B cell (primary cell): ENCODE results near the gene LRRC63. TPM values are rescaled to one million over a fixed set of nuclear protein-coding genes. Genes with fewer than 3 reads are reported as not detected.

Source experiments
- ATAC-seq: fragments of 200-7000 bp; cut with Tn5 transposase; one replicate; pipeline ENCODE4 v1.10.0; 2021; ENCODE audit warnings: low read depth, mild to moderate bottlenecking, moderate number of reproducible peaks, moderate library complexity
- CTCF ChIA-PET: fragments of 350-600 bp; sonication (Branson Sonifier 250); formaldehyde crosslinking; loops from one replicate; lab custom pipeline; 2021; ENCODE audit warnings: antibody characterized with exemption, inconsistent platforms; lab: Charles Lee
- POLR2A ChIA-PET: fragments of 350-600 bp; sonication (Branson Sonifier 250); formaldehyde crosslinking; loops from one replicate; lab custom pipeline; 2021; ENCODE audit warnings: antibody characterized with exemption; lab: Charles Lee
- DNase-seq: peaks from one replicate; pipeline ENCODE4 v3.0.0; 2013
- H2AFZ ChIP-seq: 2 replicates; pipeline ENCODE4 v1.6.1; 2012; ENCODE audit warnings: mild to moderate bottlenecking, low read depth, low read length; ENCODE audit not compliant: insufficient read depth, poor library complexity, severe bottlenecking
- H3K27ac ChIP-seq, 2 donors: 1 replicate in 1 of 2; 2 replicates in 1 of 2; pipeline ENCODE4 v1.5.1; 2012 to 2013; ENCODE audit warnings: low read length in 2 of 2, mild to moderate bottlenecking in 2 of 2, moderate library complexity in 1 of 2
- H3K27me3 ChIP-seq, 4 experiments: fragments of 200-600 bp in 1 of 4; sonication (generic) in 1 of 4; replicated peaks in 1 of 4; 1 replicate in 2 of 4; 2 replicates in 2 of 4; pipeline versions ENCODE4 v1.6.1 to v1.7.0; 2013 to 2016; ENCODE audit warnings: low read length in 3 of 4, mild to moderate bottlenecking in 2 of 4, mixed read lengths in 1 of 4, moderate library complexity in 1 of 4; ENCODE audit not compliant: insufficient read depth in 4 of 4, control insufficient read depth in 3 of 4; ENCODE audit errors: control extremely low read depth in 1 of 4
- H3K36me3 ChIP-seq, 2 experiments: replicated peaks in 1 of 2; 1 replicate in 1 of 2; 2 replicates in 1 of 2; pipeline versions ENCODE4 v1.6.1 to v1.7.1; 2013; ENCODE audit warnings: low read length in 1 of 2; ENCODE audit not compliant: insufficient read depth in 2 of 2, control insufficient read depth in 1 of 2; ENCODE audit errors: control extremely low read depth in 1 of 2, extremely low read depth in 1 of 2
- H3K4me1 ChIP-seq, 2 donors: fragments of 200-600 bp in 1 of 2; sonication (generic) in 1 of 2; 1 replicate in 1 of 2; 2 replicates in 1 of 2; pipeline versions ENCODE4 v1.5.1 to v1.6.1; 2013 to 2017; ENCODE audit warnings: low read length in 2 of 2; ENCODE audit not compliant: control insufficient read depth in 2 of 2, insufficient read depth in 2 of 2
- H3K4me2 ChIP-seq: replicated peaks from 2 replicates; pipeline ENCODE3; 2012; ENCODE audit warnings: mild to moderate bottlenecking, low read depth, low read length; ENCODE audit not compliant: poor library complexity, severe bottlenecking
- H3K4me3 ChIP-seq, 5 experiments: fragments of 200-600 bp in 1 of 5; sonication (generic) in 1 of 5; 1 replicate in 3 of 5; 2 replicates in 2 of 5; pipeline versions ENCODE4 v1.5.1 to v1.7.0; 2011 to 2016; ENCODE audit warnings: low read length in 4 of 5, mild to moderate bottlenecking in 4 of 5, low read depth in 2 of 5, control low read depth in 1 of 5, moderate library complexity in 1 of 5; ENCODE audit not compliant: insufficient read depth in 1 of 5; ENCODE audit errors: control extremely low read depth in 1 of 5, extremely low read depth in 1 of 5
- H3K79me2 ChIP-seq: fragments of 200-600 bp; sonication (generic); one replicate; pipeline ENCODE4 v1.6.0; 2016; ENCODE audit warnings: low read length; ENCODE audit not compliant: control insufficient read depth, insufficient read depth
- H3K9ac ChIP-seq: fragments of 200-600 bp; sonication (generic); 2 replicates; pipeline ENCODE4 v1.6.1; 2017; ENCODE audit warnings: mild to moderate bottlenecking, low read length, moderate library complexity
- H3K9me3 ChIP-seq, 3 donors: one replicate each; pipeline versions ENCODE4 v1.6.1 to v1.7.1; 2013; ENCODE audit warnings: low read length in 2 of 3; ENCODE audit not compliant: control insufficient read depth in 2 of 3, insufficient read depth in 1 of 3; ENCODE audit errors: control extremely low read depth in 1 of 3
- H4K20me1 ChIP-seq: 2 replicates; pipeline ENCODE4 v1.6.0; 2012; ENCODE audit warnings: mild to moderate bottlenecking, low read length; ENCODE audit not compliant: insufficient read depth, control insufficient read depth, poor library complexity, severe bottlenecking
- H3K27ac Mint-ChIP-seq: one replicate; pipeline ENCODE4 v1.8.0; 2021; ENCODE audit warnings: mixed read lengths
- H3K27me3 Mint-ChIP-seq: one replicate; pipeline ENCODE4 v1.8.0; 2021; ENCODE audit warnings: mixed read lengths
- H3K4me1 Mint-ChIP-seq: one replicate; pipeline ENCODE4 v1.8.0; 2021; ENCODE audit warnings: mixed read lengths
- H3K4me3 Mint-ChIP-seq: one replicate; pipeline ENCODE4 v1.8.0; 2021; ENCODE audit warnings: mixed read lengths
- H3K9me3 Mint-ChIP-seq: one replicate; pipeline ENCODE4 v1.8.0; 2022; ENCODE audit warnings: mixed read lengths; ENCODE audit not compliant: insufficient read depth
- EZH2 ChIP-seq: IDR thresholded peaks from 2 replicates; pipeline ENCODE4 v1.6.1; 2012; ENCODE audit warnings: borderline replicate concordance, low read depth, mild to moderate bottlenecking, moderate library complexity, low read length; ENCODE audit not compliant: insufficient read depth, poor library complexity, severe bottlenecking
- WGBS: methylation state at CpG from one replicate; pipeline ENCODE4 v1.1.5; 2013; ENCODE audit warnings: missing lambda C conversion rate; ENCODE audit not compliant: insufficient coverage; 5-methylcytosine and 5-hydroxymethylcytosine counted together
- intact Hi-C: fragments of 100-400 bp; cut with micrococcal nuclease; formaldehyde crosslinking; loops from one replicate; pipeline ENCODE4 v1.10.0; 2022
- polyA plus RNA-seq: library from polyadenylated mRNA; depleted of rRNA; stranded (reverse); fragments of >200 nt; gene quantifications from 2 replicates; pipeline ENCODE4 v1.2.3, GENCODE V29; 2012
- total RNA-seq, 2 donors: library from RNA; stranded (reverse); fragments of 120-200 nt in 1 of 2; gene quantifications; 1 replicate in 1 of 2; 2 replicates in 1 of 2; pipeline versions ENCODE4 v1.2.3 to v1.2.4, GENCODE V29; 2013 to 2022
- TF ChIP-seq, protein P1 (sequence below): fragments of 200-600 bp; IDR thresholded peaks from one replicate; pipeline ENCODE4 v1.8.0; 2022; ENCODE audit warnings: antibody characterized with exemption, mild to moderate bottlenecking

Gene LRRC63
- total and polyA plus RNA-seq, 2 donors (not counting 1 experiment from before 2014, with no cell fraction given) = 0.06 to 0.25 TPM

DNA sequence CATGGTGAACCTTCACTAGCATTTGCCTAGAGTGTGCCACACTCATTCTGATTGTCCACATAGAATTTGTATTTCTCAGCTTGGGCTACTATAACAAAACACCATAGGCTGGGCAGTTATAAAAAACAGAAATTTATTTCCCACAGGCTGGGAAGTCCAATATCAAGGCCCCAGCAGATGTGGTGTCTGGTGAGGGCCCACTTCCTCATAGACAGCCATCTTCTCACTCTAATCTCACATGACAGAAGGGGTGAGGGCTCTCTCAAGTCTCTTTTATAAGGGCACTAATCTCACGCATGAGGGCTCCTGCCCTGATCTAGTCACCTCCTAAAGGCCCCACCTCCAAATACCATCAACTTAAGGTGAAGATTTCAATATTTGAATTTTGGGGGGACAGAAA, 53.6 kb downstream of the LRRC63 start:
- no peaks in the 10 kb centered on the region for H3K36me3 ChIP-seq
- no peak overlapping the region for H3K27ac Mint-ChIP-seq
- H3K9me3 Mint-ChIP-seq = no peaks in the 10 kb centered on the region
- H3K4me3 Mint-ChIP-seq = no peak overlapping the region
- intact Hi-C loops = no loop called here
- H3K4me3 ChIP-seq = no peak overlapping the region
- H3K4me1 ChIP-seq = no peaks in the 10 kb centered on the region
- no peaks in the 10 kb centered on the region for H3K79me2 ChIP-seq
- CTCF ChIA-PET = interaction anchor here (1.5 kb wide), 1 partner anchor 24 kb away, joined by 4 read pairs; no protein-coding TSS in a partner anchor
- peaks cover 4% of the 10 kb centered on the region for H3K27me3 Mint-ChIP-seq
- H3K9me3 ChIP-seq = no peaks in the 10 kb centered on the region
- POLR2A ChIA-PET = no interaction called here
- no peak overlapping the region for H3K9ac ChIP-seq
- no peak overlapping the region for H2AFZ ChIP-seq
- no CpG with 5 or more reads among the region's 1 CpG for WGBS
- no peaks in the 10 kb centered on the region for H4K20me1 ChIP-seq
- no peak overlapping the region for H3K4me2 ChIP-seq
- no peaks in the 10 kb centered on the region for H3K4me1 Mint-ChIP-seq
- H3K27me3 ChIP-seq = peaks cover 0 to 3% (median 0%) of the 10 kb centered on the region in 4 experiments
- TF ChIP-seq, protein P1, sequence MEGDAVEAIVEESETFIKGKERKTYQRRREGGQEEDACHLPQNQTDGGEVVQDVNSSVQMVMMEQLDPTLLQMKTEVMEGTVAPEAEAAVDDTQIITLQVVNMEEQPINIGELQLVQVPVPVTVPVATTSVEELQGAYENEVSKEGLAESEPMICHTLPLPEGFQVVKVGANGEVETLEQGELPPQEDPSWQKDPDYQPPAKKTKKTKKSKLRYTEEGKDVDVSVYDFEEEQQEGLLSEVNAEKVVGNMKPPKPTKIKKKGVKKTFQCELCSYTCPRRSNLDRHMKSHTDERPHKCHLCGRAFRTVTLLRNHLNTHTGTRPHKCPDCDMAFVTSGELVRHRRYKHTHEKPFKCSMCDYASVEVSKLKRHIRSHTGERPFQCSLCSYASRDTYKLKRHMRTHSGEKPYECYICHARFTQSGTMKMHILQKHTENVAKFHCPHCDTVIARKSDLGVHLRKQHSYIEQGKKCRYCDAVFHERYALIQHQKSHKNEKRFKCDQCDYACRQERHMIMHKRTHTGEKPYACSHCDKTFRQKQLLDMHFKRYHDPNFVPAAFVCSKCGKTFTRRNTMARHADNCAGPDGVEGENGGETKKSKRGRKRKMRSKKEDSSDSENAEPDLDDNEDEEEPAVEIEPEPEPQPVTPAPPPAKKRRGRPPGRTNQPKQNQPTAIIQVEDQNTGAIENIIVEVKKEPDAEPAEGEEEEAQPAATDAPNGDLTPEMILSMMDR = no peak
- TF ChIP-seq EZH2 = no peak
- H3K27ac ChIP-seq = no peak overlapping the region
- DNase-seq = no peak
- no peak for ATAC-seq

DNA sequence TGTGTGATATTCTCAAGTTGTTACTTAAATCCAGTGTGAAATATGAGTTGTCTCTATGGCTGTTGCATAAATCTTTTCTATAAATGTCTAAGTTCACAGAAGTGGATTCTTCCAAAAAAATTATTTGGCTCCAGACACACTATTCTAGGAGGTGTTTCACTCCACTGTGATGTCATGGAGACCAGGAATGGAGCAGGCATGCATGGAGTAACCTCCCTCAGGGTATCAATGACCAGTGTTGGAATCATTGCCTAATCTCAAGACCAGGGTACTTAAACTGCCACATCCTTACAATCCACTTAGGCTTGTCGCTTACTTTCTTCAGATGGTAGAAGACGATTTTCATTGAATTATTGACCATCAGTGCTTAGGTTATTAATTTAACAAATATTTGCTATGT, 55.4 kb downstream of the LRRC63 start:
- no peaks in the 10 kb centered on the region for H3K4me1 ChIP-seq
- H3K4me3 ChIP-seq = no peak overlapping the region
- H3K4me2 ChIP-seq = no peak overlapping the region
- POLR2A ChIA-PET = no interaction called here
- intact Hi-C loops = no loop called here
- no peaks in the 10 kb centered on the region for H3K36me3 ChIP-seq
- TF ChIP-seq, protein P1 = no peak
- TF ChIP-seq EZH2 = no peak
- CTCF ChIA-PET = no interaction called here
- H2AFZ ChIP-seq = no peak overlapping the region
- Mint-ChIP-seq H3K4me1 (no peaks in the 10 kb centered on the region), H3K4me3 (no peak overlapping the region), H3K27ac (no peak overlapping the region), H3K9me3 (no peaks in the 10 kb centered on the region), H3K27me3 (peaks cover 4% of the 10 kb centered on the region)
- WGBS = no CpG with 5 or more reads among the region's 2 CpGs
- H3K9ac ChIP-seq = no peak overlapping the region
- no peaks in the 10 kb centered on the region for H4K20me1 ChIP-seq
- no peak overlapping the region for H3K27ac ChIP-seq
- H3K79me2 ChIP-seq = no peaks in the 10 kb centered on the region
- H3K9me3 ChIP-seq = no peaks in the 10 kb centered on the region
- H3K27me3 ChIP-seq = no peaks in the 10 kb centered on the region
- no peak for DNase-seq
- no peak for ATAC-seq
